Activated CD8-positive, alpha-beta memory T cell treated with anti-CD3 and anti-CD28 coated beads for 36 hours (primary cell): ENCODE measurements around the gene ARL3. TPM values are rescaled to one million over a fixed set of nuclear protein-coding genes. Genes with fewer than 3 reads are reported as not detected.
"Not testable (repeated sequence)": the region's sequence is repeated elsewhere in the genome, so short reads cannot be mapped to it uniquely, and the experiment has no call there.

Experiments
- CTCF ChIA-PET: fragments of 350-600 bp; sonication (Branson Sonifier 250); formaldehyde crosslinking; loops from one replicate; lab custom pipeline; 2021; ENCODE audit warnings: antibody characterized with exemption; lab: Charles Lee
- POLR2A ChIA-PET: fragments of 350-600 bp; sonication (Branson Sonifier 250); formaldehyde crosslinking; loops from one replicate; lab custom pipeline; 2021; ENCODE audit warnings: antibody characterized with exemption; lab: Charles Lee
- total RNA-seq, 2 experiments: library from RNA; stranded (reverse); gene quantifications; one replicate each; pipeline ENCODE4 v1.2.3, GENCODE V29; 2021

The ARL3 gene
- total RNA-seq, 2 experiments from 2014 or later = 8.4 to 9.0 TPM

GRCh38 chr10:102742313-102742712 is 28.1 kb upstream of the ARL3 start:
- CTCF ChIA-PET, POLR2A ChIA-PET: not testable (repeated sequence)

GRCh38 chr10:102741726-102742237 is 27.6 kb upstream of the ARL3 start:
- CTCF ChIA-PET = no interaction called here
- POLR2A ChIA-PET = no interaction called here

GRCh38 chr10:102740229-102740628 is 26.0 kb upstream of the ARL3 start:
- ChIA-PET POLR2A (interaction anchor here (0.6 kb wide), 1 partner anchor 9 kb away, joined by 9 read pairs; no protein-coding TSS in a partner anchor), CTCF (no interaction called here)

GRCh38 chr10:102738692-102739121 is 24.5 kb upstream of the ARL3 start:
- POLR2A ChIA-PET = interaction anchor here (0.7 kb wide), 1 partner anchor 36 kb away, joined by 6 read pairs; no protein-coding TSS in a partner anchor

GRCh38 chr10:102735065-102735562 is 20.9 kb upstream of the ARL3 start:
- ChIA-PET CTCF (no interaction called here), POLR2A (no interaction called here)

More at GRCh38 chr10:102738692-102739121, 24.5 kb upstream of the ARL3 start:
- CTCF ChIA-PET = interaction anchor here (0.6 to 0.7 kb wide), 3 partner anchors 23 to 158 kb away, joined by 3 read pairs; partner anchors contain the start of gene SFXN2

GRCh38 chr10:102732661-102733060 is 18.5 kb upstream of the ARL3 start:
- POLR2A ChIA-PET = no interaction called here
- CTCF ChIA-PET = interaction anchor here (1.0 to 1.2 kb wide), 2 partner anchors 9 to 11 kb away, joined by 3 read pairs; no protein-coding TSS in a partner anchor

- CTCF ChIA-PET = no interaction called here
- POLR2A ChIA-PET = interaction anchor here (0.6 kb wide), 1 partner anchor 8 kb away, joined by 9 read pairs; no protein-coding TSS in a partner anchor
Observed at GRCh38 chr10:102731222-102731800, 17.1 kb upstream of the ARL3 start.

- ChIA-PET CTCF (interaction anchor here (1.4 kb wide), 1 partner anchor 15 kb away, joined by 5 read pairs; the partner anchor contains the start of genes ARL3 and SFXN2), POLR2A (no interaction called here)
Observed at GRCh38 chr10:102729029-102730026, 15.1 kb upstream of the ARL3 start.

GRCh38 chr10:102727037-102727818 is 13.0 kb upstream of the ARL3 start:
- ChIA-PET CTCF (interaction anchor here (0.6 to 1.4 kb wide), 2 partner anchors 13 to 597 kb away, joined by 3 to 5 read pairs; partner anchors contain the start of genes ARL3 and SFXN2), POLR2A (interaction anchor here (1.4 kb wide), 1 partner anchor 12 kb away, joined by 4 read pairs; the partner anchor contains the start of genes ARL3 and SFXN2)

GRCh38 chr10:102726274-102726673 is 12.1 kb upstream of the ARL3 start:
- ChIA-PET POLR2A (interaction anchor here (1.4 kb wide), 1 partner anchor 12 kb away, joined by 4 read pairs; the partner anchor contains the start of genes ARL3 and SFXN2), CTCF (no interaction called here)

- ChIA-PET POLR2A (no interaction called here), CTCF (interaction anchor here (1.4 kb wide), 1 partner anchor 9 kb away, joined by 3 read pairs; no protein-coding TSS in a partner anchor)
Observed at GRCh38 chr10:102723989-102724388, 9.8 kb upstream of the ARL3 start.

GRCh38 chr10:102721954-102722353 is 7.8 kb upstream of the ARL3 start:
- ChIA-PET CTCF (no interaction called here), POLR2A (no interaction called here)

GRCh38 chr10:102720775-102721301 is 6.6 kb upstream of the ARL3 start:
- CTCF ChIA-PET = interaction anchor here (0.6 kb wide), 1 partner anchor 106 kb away, joined by 3 read pairs; no protein-coding TSS in a partner anchor
- POLR2A ChIA-PET = interaction anchor here (0.6 kb wide), 1 partner anchor 1715 kb away, joined by 3 read pairs; no protein-coding TSS in a partner anchor

- ChIA-PET POLR2A (interaction anchor here (0.5 to 0.6 kb wide), 2 partner anchors 201 to 1714 kb away, joined by 3 to 4 read pairs; no protein-coding TSS in a partner anchor), CTCF (interaction anchor here (0.6 to 1.0 kb wide), 2 partner anchors 107 to 206 kb away, joined by 3 to 4 read pairs; no protein-coding TSS in a partner anchor)
Observed at GRCh38 chr10:102720337-102720736, 6.1 kb upstream of the ARL3 start.

GRCh38 chr10:102718220-102718619 is 4.0 kb upstream of the ARL3 start:
- ChIA-PET CTCF (no interaction called here), POLR2A (no interaction called here)

- POLR2A ChIA-PET = interaction anchor here (0.7 kb wide), 1 partner anchor 27 kb away, joined by 7 read pairs; no protein-coding TSS in a partner anchor
Observed at GRCh38 chr10:102716900-102717565, 2.8 kb upstream of the ARL3 start.

GRCh38 chr10:102715880-102716279 is 1.7 kb upstream of the ARL3 start:
- CTCF ChIA-PET = interaction anchor here (0.7 kb wide), 1 partner anchor 23 kb away, joined by 3 read pairs; no protein-coding TSS in a partner anchor
- POLR2A ChIA-PET = interaction anchor here (0.7 kb wide), 1 partner anchor 432 kb away, joined by 5 read pairs; no protein-coding TSS in a partner anchor

More at GRCh38 chr10:102716900-102717565, 2.8 kb upstream of the ARL3 start:
- CTCF ChIA-PET = interaction anchor here (0.7 kb wide), 2 partner anchors 201 to 204 kb away, joined by 5 to 6 read pairs; partner anchors contain the start of gene CNNM2
